ENCODE data around the gene MGMT.

MGMT gene

GRCh38 chr10:129676014-129676413 lies 209.0 kb downstream of the MGMT start:
- no peak for DNase-seq
- TF ChIP-seq EZH2 (optimal IDR thresholded peaks at IDR 0.05; ENCODE audit: low read depth, low read length) (no peak), EZH2phosphoT487 (IDR thresholded peaks at IDR 0.05; ENCODE audit: low read length) (no peak), CTCF (IDR thresholded peaks at IDR 0.05; ENCODE audit: low read length) (no peak)
- Histone ChIP-seq H3K4me1 (ENCODE audit: low read length) (no peaks in the 10 kb centered on the region), H3K4me2 (ENCODE audit: low read depth, low read length) (no peak overlapping the region), H4K20me1 (ENCODE audit: insufficient read depth, low read length) (no peaks in the 10 kb centered on the region), H3K79me2 (ENCODE audit: low read length) (no peaks in the 10 kb centered on the region), H3K9me3 (replicated peaks; ENCODE audit: insufficient read depth, low read length) (no peaks in the 10 kb centered on the region), H3K27ac (ENCODE audit: low read length) (no peak overlapping the region), H2AFZ (ENCODE audit: low read length) (no peak overlapping the region), H3F3A (ENCODE audit: insufficient read depth, low read length) (no peaks in the 10 kb centered on the region), H3K4me3 (ENCODE audit: low read length) (no peak overlapping the region), H3K36me3 (replicated peaks; ENCODE audit: insufficient read depth, low read length) (no peaks in the 10 kb centered on the region), H3K27me3 (replicated peaks; ENCODE audit: insufficient read depth, low read length) (no peaks in the 10 kb centered on the region), H3K9me2 (replicated peaks; ENCODE audit: insufficient read depth, low read length) (no peaks in the 10 kb centered on the region), H3K9ac (ENCODE audit: low read length) (no peak overlapping the region)

- Histone ChIP-seq H3K4me3 (ENCODE audit: low read length) (no peak overlapping the region), H3K9me2 (replicated peaks; ENCODE audit: insufficient read depth, low read length) (no peaks in the 10 kb centered on the region), H2AFZ (ENCODE audit: low read length) (no peak overlapping the region), H3K79me2 (ENCODE audit: low read length) (no peaks in the 10 kb centered on the region), H3K4me2 (ENCODE audit: low read depth, low read length) (no peak overlapping the region), H3K36me3 (replicated peaks; ENCODE audit: insufficient read depth, low read length) (no peaks in the 10 kb centered on the region), H3F3A (ENCODE audit: insufficient read depth, low read length) (no peaks in the 10 kb centered on the region), H4K20me1 (ENCODE audit: insufficient read depth, low read length) (no peaks in the 10 kb centered on the region), H3K9me3 (replicated peaks; ENCODE audit: insufficient read depth, low read length) (no peaks in the 10 kb centered on the region), H3K4me1 (ENCODE audit: low read length) (no peaks in the 10 kb centered on the region), H3K27ac (ENCODE audit: low read length) (no peak overlapping the region), H3K9ac (ENCODE audit: low read length) (no peak overlapping the region), H3K27me3 (replicated peaks; ENCODE audit: insufficient read depth, low read length) (no peaks in the 10 kb centered on the region)
- no peak for TF ChIP-seq CTCF (IDR thresholded peaks at IDR 0.05; ENCODE audit: low read length)
- no peak for TF ChIP-seq EZH2 (optimal IDR thresholded peaks at IDR 0.05; ENCODE audit: low read depth, low read length)
- no peak for TF ChIP-seq EZH2phosphoT487 (IDR thresholded peaks at IDR 0.05; ENCODE audit: low read length)
- DNase-seq = no peak
Observed at GRCh38 chr10:129677377-129677927, 210.4 kb downstream of the MGMT start.

- no peaks in the 10 kb centered on the region for H3K9me2 ChIP-seq (replicated peaks; ENCODE audit: insufficient read depth, low read length)
- no peaks in the 10 kb centered on the region for H3K36me3 ChIP-seq (replicated peaks; ENCODE audit: insufficient read depth, low read length)
- no peaks in the 10 kb centered on the region for H3K27me3 ChIP-seq (replicated peaks; ENCODE audit: insufficient read depth, low read length)
- H3K9ac ChIP-seq (ENCODE audit: low read length) = no peak overlapping the region
- TF ChIP-seq EZH2 (optimal IDR thresholded peaks at IDR 0.05; ENCODE audit: low read depth, low read length) = no peak
- TF ChIP-seq EZH2phosphoT487 (IDR thresholded peaks at IDR 0.05; ENCODE audit: low read length) = no peak
- TF ChIP-seq CTCF (IDR thresholded peaks at IDR 0.05; ENCODE audit: low read length) = no peak
- no peak overlapping the region for H3K4me2 ChIP-seq (ENCODE audit: low read depth, low read length)
- no peaks in the 10 kb centered on the region for H3K9me3 ChIP-seq (replicated peaks; ENCODE audit: insufficient read depth, low read length)
- no peaks in the 10 kb centered on the region for H3K4me1 ChIP-seq (ENCODE audit: low read length)
- no peak for DNase-seq
- H3K4me3 ChIP-seq (ENCODE audit: low read length) = no peak overlapping the region
- H3F3A ChIP-seq (ENCODE audit: insufficient read depth, low read length) = no peaks in the 10 kb centered on the region
- no peaks in the 10 kb centered on the region for H3K79me2 ChIP-seq (ENCODE audit: low read length)
- H3K27ac ChIP-seq (ENCODE audit: low read length) = no peak overlapping the region
- no peak overlapping the region for H2AFZ ChIP-seq (ENCODE audit: low read length)
- no peaks in the 10 kb centered on the region for H4K20me1 ChIP-seq (ENCODE audit: insufficient read depth, low read length)
Observed at GRCh38 chr10:129678186-129678585, 211.1 kb downstream of the MGMT start.
